ENCODE measurements around the gene EPHB6. TPM values are rescaled to one million over a fixed set of nuclear protein-coding genes. Genes with fewer than 3 reads are reported as not detected.

The EPHB6 gene
- total RNA-seq, 4 donors from 2014 or later = 0.53 to 19.0 (median 5.5) TPM

DNA sequence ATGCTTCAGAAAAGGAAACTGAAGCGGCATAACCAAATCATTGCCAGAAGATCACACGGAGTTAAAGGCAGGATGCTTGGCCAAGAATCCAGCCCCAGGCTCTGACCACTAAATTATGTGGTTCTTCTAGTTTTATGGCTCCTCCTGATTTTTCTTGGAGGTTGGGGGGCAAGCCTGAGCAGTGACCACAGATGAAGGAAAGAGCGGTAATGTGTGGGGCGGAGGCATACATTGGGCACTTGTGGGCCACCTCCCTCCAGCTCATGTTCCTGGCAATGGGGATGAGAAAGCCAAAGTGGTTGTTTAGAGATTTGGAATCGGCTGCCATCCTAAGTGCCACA, 27.4 kb downstream of the EPHB6 start:
- DNase-seq = peak in 1 of 3 donors; percentile 18
- H3K4me3 ChIP-seq = no peak overlapping the region
- H3K36me3 ChIP-seq = no peaks in the 10 kb centered on the region
- H3K27me3 ChIP-seq = no peaks in the 10 kb centered on the region
- no peaks in the 10 kb centered on the region for H3K9me3 ChIP-seq
- H3K27ac ChIP-seq = no peak overlapping the region
- no peaks in the 10 kb centered on the region for H3K4me1 ChIP-seq
- no peak for TF ChIP-seq POLR2A (IDR thresholded peaks at IDR 0.05)
- TF ChIP-seq, protein P1, sequence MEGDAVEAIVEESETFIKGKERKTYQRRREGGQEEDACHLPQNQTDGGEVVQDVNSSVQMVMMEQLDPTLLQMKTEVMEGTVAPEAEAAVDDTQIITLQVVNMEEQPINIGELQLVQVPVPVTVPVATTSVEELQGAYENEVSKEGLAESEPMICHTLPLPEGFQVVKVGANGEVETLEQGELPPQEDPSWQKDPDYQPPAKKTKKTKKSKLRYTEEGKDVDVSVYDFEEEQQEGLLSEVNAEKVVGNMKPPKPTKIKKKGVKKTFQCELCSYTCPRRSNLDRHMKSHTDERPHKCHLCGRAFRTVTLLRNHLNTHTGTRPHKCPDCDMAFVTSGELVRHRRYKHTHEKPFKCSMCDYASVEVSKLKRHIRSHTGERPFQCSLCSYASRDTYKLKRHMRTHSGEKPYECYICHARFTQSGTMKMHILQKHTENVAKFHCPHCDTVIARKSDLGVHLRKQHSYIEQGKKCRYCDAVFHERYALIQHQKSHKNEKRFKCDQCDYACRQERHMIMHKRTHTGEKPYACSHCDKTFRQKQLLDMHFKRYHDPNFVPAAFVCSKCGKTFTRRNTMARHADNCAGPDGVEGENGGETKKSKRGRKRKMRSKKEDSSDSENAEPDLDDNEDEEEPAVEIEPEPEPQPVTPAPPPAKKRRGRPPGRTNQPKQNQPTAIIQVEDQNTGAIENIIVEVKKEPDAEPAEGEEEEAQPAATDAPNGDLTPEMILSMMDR (IDR thresholded peaks at IDR 0.05) = no peak

DNA sequence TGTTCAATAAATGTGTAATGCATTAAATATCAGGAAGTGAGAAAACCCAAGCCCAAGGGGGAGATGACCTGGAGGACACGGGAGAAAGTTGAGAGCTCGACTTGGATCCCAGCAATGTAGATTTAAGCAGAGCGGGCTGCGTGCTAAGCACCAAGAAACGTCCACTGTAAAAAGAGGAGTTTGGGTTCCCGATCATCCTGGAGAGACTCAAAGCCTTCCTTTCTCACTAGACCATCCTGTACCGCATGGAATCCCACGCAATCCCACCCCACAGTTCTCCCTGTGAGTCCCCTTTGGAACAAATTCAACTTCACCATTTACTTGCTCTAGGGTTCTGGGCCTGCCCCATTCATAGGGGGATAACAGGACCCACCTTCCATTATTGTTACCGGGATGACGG, 28.3 kb downstream of the EPHB6 start:
- Histone ChIP-seq H3K4me3 (no peak overlapping the region), H3K36me3 (no peaks in the 10 kb centered on the region), H3K27ac (no peak overlapping the region), H3K9me3 (no peaks in the 10 kb centered on the region), H3K4me1 (no peaks in the 10 kb centered on the region), H3K27me3 (no peaks in the 10 kb centered on the region)
- TF ChIP-seq POLR2A (IDR thresholded peaks at IDR 0.05) = no peak
- TF ChIP-seq, protein P1 (IDR thresholded peaks at IDR 0.05) = no peak
- DNase-seq = peak in 1 of 3 donors; percentile 8

DNA sequence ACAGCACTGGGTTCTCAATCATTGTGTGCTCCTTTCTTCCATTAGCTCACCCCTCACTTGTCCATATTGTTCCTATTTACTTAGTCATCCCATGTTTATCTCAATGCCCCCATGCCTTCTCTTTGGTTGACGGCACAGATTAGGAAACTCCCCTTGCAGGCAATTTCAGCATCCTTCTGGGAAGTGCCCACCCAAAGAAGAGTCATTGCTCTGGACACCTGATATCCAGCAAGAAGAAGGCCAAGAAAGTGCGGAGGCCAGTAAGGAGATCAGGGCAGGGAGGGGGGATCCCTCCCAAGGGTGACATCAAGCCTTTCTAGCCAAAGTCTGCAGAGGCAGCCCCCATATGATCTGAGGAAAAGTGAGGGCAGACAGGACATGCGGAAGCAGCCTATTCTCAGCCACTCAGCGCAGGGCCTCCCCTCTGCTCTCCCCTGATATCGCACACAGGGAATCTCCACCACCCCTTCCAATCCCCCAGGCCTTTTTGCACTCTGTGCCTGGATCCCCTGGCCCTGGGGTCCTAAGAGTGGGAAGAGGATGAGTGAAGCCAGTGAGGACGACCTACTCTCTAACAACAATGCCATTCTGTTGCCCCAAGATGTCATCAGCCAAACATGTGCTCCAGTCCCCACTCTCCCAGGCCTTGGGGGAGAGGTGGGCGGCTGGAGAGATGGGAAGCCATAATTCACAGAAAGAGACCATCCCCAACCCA, 28.9 kb downstream of the EPHB6 start:
- peak in 1 of 3 donors; percentile 14 for DNase-seq
- Histone ChIP-seq H3K4me1 (no peaks in the 10 kb centered on the region), H3K9me3 (no peaks in the 10 kb centered on the region), H3K27me3 (no peaks in the 10 kb centered on the region), H3K36me3 (no peaks in the 10 kb centered on the region), H3K4me3 (no peak overlapping the region), H3K27ac (no peak overlapping the region)
- TF ChIP-seq POLR2A (IDR thresholded peaks at IDR 0.05) = no peak
- TF ChIP-seq, protein P1 (IDR thresholded peaks at IDR 0.05) = no peak

DNA sequence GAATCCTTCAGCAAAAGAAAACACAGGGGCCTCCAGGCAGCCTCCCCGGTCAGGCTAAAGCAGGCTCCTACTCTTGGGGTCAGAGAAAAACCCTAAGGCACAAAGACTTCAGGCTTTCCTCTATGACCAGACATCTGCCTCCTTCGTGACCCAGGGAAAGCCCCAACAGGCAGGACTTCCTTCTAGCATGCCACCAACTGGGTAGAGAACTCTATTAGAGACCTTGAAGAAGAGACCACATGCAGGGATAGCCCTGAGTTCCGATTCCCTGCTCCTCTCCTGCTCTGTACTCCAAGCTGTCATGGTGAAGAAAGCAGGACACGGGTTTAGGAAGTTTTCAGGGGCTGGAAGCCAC, 29.4 kb downstream of the EPHB6 start:
- peak in 1 of 3 donors; percentile 19 for DNase-seq
- TF ChIP-seq POLR2A (IDR thresholded peaks at IDR 0.05) = no peak
- TF ChIP-seq, protein P1 (IDR thresholded peaks at IDR 0.05) = no peak
- H3K36me3 ChIP-seq = no peaks in the 10 kb centered on the region
- H3K4me1 ChIP-seq = no peaks in the 10 kb centered on the region
- no peaks in the 10 kb centered on the region for H3K27me3 ChIP-seq
- no peak overlapping the region for H3K4me3 ChIP-seq
- no peaks in the 10 kb centered on the region for H3K9me3 ChIP-seq
- no peak overlapping the region for H3K27ac ChIP-seq

DNA sequence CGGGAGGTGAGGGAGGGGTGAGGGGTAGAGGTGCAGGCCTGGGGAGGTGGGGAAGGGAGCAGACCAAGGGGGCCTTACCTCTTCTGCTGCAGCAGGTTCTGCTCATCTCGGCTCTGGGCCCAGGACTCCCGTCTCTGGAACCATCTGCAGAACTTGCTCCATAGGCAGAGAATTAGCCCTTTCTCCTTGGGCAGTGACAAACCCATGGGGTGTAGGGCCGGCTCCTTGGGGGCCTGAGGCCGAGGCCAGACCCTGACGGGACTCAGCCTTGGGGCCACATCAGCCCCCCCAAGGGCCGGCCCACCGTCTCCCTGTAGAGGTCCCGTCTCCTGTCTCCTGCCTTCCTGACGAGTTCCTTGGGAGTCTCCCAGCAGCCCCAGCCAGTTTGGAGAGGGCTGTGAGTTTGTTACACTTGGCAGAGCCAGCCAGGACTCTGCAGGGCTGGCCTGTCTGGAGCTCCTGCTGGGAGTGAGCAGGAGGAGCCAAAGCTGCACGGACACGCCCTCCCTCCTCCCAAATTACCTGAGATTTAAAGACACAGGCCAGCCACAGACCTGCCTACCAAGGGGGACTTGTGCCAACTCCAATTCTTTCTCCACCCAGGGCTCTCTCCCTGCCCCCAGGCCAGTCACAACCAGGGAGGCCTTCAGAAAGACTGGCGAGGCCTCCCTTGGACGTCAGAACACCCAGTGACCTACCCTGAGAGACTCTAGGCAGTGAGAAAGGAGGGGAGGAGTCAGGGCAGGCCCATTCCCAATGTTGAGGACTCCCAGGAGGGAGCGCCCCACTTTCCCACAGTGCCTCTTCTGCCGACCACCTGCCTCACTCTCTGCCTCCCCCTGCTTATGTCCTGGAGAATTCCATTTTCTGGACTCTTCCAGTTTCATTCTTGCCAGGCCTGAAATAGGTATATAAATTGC, 30.7 kb downstream of the EPHB6 start, which contains the start of gene TRPV6:
TRPV6 (minus strand) TSS at position 435 of the 920 bp plus-strand sequence.
- Histone ChIP-seq H3K4me3 (no peak within 1 kb of the TSS), H3K27me3 (no peaks in the 10 kb centered on the region), H3K4me1 (no peaks in the 10 kb centered on the region), H3K27ac (no peak within 1 kb of the TSS), H3K36me3 (no peaks in the 10 kb centered on the region), H3K9me3 (no peaks in the 10 kb centered on the region)
- TF ChIP-seq, protein P1 (IDR thresholded peaks at IDR 0.05) = no peak
- TF ChIP-seq POLR2A (IDR thresholded peaks at IDR 0.05) = no peak
- peak in 1 of 3 donors; percentile 46 for DNase-seq
